Islet of Langerhans (tissue), 1 donor: Measurements from ENCODE around the gene ABCF1.

ENCODE experiments used
- FAIRE-seq: peaks from one replicate; lab custom pipeline; 2011; peaks lifted over from hg19 to GRCh38; lab: Jason Lieb, UNC

Gene ABCF1

GRCh38 chr6:30626484-30627366, 55.5 kb downstream of the ABCF1 start, which contains the start of gene ATAT1:
Gene ATAT1 (plus strand): TSS chr6:30626874.
- FAIRE-seq, result no peak

GRCh38 chr6:30635834-30636233, 64.6 kb downstream of the ABCF1 start:
- no peak for FAIRE-seq

GRCh38 chr6:30640481-30640880, 69.2 kb downstream of the ABCF1 start:
- FAIRE-seq, result no peak

GRCh38 chr6:30641048-30641447, 69.8 kb downstream of the ABCF1 start:
- FAIRE-seq, result no peak
